ENCODE measurements around the gene SCAP. TPM values are rescaled to one million over a fixed set of nuclear protein-coding genes. Genes with fewer than 3 reads are reported as not detected.

Gene SCAP
- total RNA-seq, 6 donors from 2014 or later: 65.7 to 134 (median 81.8) TPM

DNA sequence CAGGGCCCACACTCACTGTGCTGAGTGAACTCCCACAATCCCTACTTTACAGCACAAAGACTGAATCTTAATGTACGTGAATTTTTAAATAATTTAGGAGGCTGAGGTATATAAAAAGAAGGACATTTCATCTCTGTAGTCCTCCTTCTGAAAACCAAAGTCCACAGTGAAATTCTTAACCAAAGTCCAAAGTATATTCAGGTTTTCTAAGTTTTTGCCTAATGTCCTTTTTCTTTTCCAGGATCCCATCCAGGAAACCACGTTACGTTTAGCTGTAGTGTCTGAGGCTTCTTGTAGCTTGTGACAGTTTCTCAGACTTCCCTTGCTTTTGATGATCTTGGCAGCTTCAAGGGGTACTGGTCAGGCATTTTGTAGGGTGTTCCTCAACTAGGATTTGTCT lies 44.5 kb downstream of the SCAP start:
- no peak overlapping the region for H3K27ac ChIP-seq
- peaks cover 11 to 64% (median 46%) of the 10 kb centered on the region in 4 donors for H3K36me3 ChIP-seq
- WGBS, 2 donors: 88 to 94% methylated on average over 3 of the region's 3 CpGs
- no peak for DNase-seq
- no peaks in the 10 kb centered on the region for H3K9me3 ChIP-seq
- no peak overlapping the region for H3K4me3 ChIP-seq
- H3K4me1 ChIP-seq: no peaks in the 10 kb centered on the region
- no peaks in the 10 kb centered on the region for H3K27me3 ChIP-seq
- TF ChIP-seq POLR2A (IDR thresholded peaks at IDR 0.05): no peak
- no peak for TF ChIP-seq EP300 (IDR thresholded peaks at IDR 0.05)
- TF ChIP-seq, protein P1, sequence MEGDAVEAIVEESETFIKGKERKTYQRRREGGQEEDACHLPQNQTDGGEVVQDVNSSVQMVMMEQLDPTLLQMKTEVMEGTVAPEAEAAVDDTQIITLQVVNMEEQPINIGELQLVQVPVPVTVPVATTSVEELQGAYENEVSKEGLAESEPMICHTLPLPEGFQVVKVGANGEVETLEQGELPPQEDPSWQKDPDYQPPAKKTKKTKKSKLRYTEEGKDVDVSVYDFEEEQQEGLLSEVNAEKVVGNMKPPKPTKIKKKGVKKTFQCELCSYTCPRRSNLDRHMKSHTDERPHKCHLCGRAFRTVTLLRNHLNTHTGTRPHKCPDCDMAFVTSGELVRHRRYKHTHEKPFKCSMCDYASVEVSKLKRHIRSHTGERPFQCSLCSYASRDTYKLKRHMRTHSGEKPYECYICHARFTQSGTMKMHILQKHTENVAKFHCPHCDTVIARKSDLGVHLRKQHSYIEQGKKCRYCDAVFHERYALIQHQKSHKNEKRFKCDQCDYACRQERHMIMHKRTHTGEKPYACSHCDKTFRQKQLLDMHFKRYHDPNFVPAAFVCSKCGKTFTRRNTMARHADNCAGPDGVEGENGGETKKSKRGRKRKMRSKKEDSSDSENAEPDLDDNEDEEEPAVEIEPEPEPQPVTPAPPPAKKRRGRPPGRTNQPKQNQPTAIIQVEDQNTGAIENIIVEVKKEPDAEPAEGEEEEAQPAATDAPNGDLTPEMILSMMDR (IDR thresholded peaks at IDR 0.05): no peak
- no peak for TF ChIP-seq POLR2AphosphoS5 (IDR thresholded peaks at IDR 0.05)
- no peak for ATAC-seq (ENCODE audit: low FRiP score in 2 of 2)

DNA sequence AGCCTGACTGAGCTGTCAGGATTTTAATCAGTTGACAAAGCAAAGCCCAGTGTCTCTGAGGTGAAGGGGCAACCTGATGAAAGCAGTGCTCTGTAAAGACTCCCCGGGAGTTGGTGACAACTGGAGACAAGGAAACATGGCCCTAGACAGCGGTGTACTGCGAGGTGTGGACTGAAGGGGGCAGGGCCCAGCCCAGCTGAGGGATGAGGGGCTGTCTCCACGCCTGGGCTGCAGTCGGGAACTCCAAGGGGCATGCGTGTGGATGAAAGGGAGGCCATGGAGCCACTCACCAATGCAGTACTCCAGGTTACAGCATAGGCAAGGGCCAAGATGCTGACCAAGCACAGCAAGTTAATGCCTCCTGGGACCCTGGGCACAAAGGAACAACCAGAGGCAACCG lies 45.1 kb downstream of the SCAP start:
- H3K4me1 ChIP-seq: no peaks in the 10 kb centered on the region
- H3K27ac ChIP-seq: no peak overlapping the region
- ATAC-seq (ENCODE audit: low FRiP score in 2 of 2): no peak
- WGBS, 2 donors: 90 to 100% methylated on average over 3 to 7 of the region's 7 CpGs
- H3K9me3 ChIP-seq: no peaks in the 10 kb centered on the region
- DNase-seq: no peak
- TF ChIP-seq POLR2A (IDR thresholded peaks at IDR 0.05) (no peak), POLR2AphosphoS5 (IDR thresholded peaks at IDR 0.05) (no peak), EP300 (IDR thresholded peaks at IDR 0.05) (no peak)
- TF ChIP-seq, protein P1 (IDR thresholded peaks at IDR 0.05): no peak
- no peaks in the 10 kb centered on the region for H3K27me3 ChIP-seq
- no peak overlapping the region for H3K4me3 ChIP-seq
- H3K36me3 ChIP-seq: peaks cover 11 to 70% (median 52%) of the 10 kb centered on the region in 4 donors

DNA sequence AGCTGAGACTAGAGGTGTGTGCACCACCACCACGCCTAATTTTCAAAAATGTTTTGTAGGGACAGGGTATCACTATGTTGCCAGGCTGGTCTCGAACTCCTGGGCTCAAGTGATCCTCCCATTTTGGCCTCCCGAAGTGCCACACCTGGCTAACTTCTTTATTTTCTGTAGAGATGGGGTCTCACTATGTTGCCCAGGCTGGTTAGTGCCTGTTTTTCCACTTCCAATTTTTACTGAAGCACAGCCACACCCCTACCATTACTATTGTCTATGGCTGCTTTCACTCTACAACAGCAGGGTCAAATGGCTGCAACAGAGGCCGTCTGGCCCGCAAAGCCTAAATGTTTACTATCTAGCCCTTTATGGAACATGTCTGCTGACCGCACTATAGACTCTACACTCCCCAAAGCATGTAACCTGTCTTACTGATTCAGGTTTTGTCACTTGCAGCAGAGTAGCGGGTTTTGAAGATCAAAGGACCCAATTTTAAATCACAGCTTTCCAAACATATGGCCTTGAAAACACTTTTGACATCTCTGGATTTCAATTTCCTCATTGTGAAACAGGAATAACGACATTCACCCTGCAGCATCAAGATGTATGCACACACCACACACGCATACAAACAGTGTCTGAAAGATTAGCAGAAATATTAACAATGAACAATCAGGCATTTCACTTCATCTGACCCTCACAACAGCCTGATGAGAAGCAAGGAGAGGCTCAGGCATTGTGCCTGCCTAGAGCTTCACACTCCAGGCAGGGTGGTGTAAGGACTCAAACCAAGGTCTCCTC lies 46.1 kb downstream of the SCAP start:
- no peaks in the 10 kb centered on the region for H3K4me1 ChIP-seq
- DNase-seq: no peak
- TF ChIP-seq EP300 (IDR thresholded peaks at IDR 0.05) (no peak), POLR2A (IDR thresholded peaks at IDR 0.05) (no peak), POLR2AphosphoS5 (IDR thresholded peaks at IDR 0.05) (no peak)
- TF ChIP-seq, protein P1 (IDR thresholded peaks at IDR 0.05): no peak
- H3K9me3 ChIP-seq: no peaks in the 10 kb centered on the region
- no peak overlapping the region for H3K4me3 ChIP-seq
- WGBS, 2 donors: 89 to 94% methylated on average over 9 of the region's 9 CpGs
- H3K27me3 ChIP-seq: no peaks in the 10 kb centered on the region
- no peak overlapping the region for H3K27ac ChIP-seq
- no peak for ATAC-seq (ENCODE audit: low FRiP score in 2 of 2)
- peaks cover 17 to 75% (median 52%) of the 10 kb centered on the region in 4 donors for H3K36me3 ChIP-seq

DNA sequence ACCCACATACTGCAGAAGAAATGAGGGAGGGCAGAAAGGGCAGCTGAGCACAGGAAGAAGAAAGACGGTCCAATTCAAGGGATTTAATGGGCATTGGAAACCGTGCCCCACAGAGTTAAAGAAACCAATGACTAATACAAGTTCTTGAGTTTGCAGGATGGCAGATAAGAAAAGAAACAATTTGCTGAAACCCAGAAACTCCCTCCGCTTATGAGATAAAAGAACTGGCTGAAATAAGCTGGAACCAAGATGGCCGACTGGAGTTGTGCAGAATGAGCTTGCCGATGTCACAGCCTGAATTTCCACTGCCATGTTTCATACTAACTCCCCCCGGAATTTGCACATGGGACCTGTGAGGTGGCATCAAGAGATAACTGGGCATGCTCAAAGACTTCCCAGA lies 47.1 kb downstream of the SCAP start:
- Histone ChIP-seq H3K27ac (no peak overlapping the region), H3K36me3 (peaks cover 9 to 75% (median 45%) of the 10 kb centered on the region in 4 donors), H3K4me3 (no peak overlapping the region), H3K9me3 (no peaks in the 10 kb centered on the region), H3K27me3 (no peaks in the 10 kb centered on the region), H3K4me1 (no peaks in the 10 kb centered on the region)
- DNase-seq: no peak
- ATAC-seq (ENCODE audit: low FRiP score in 2 of 2): no peak
- WGBS, 2 donors: 76 to 94% methylated on average over 6 of the region's 6 CpGs
- TF ChIP-seq POLR2AphosphoS5 (IDR thresholded peaks at IDR 0.05) (no peak), EP300 (IDR thresholded peaks at IDR 0.05) (no peak), POLR2A (IDR thresholded peaks at IDR 0.05) (no peak)
- TF ChIP-seq, protein P1 (IDR thresholded peaks at IDR 0.05): no peak

DNA sequence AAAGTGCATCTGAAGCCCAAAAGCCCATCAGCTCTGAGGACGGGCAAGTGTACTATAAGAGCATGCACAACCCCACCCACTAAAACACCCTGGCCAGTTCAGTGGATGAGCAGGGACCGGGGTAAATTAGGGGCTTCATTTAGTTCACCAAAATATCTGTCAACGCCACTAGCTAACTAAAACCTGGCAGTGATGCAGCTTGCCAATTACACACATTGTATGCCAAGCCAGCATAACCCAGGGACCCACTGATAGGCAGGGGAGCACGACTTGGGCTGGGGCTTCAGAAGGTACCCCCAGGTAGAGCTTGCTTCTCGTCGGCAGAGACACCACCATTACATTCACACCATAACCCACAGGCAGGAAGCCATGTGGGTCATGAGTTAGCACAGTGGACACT lies 47.9 kb downstream of the SCAP start:
- TF ChIP-seq POLR2A (IDR thresholded peaks at IDR 0.05) (no peak), EP300 (IDR thresholded peaks at IDR 0.05) (no peak), POLR2AphosphoS5 (IDR thresholded peaks at IDR 0.05) (no peak)
- TF ChIP-seq, protein P1 (IDR thresholded peaks at IDR 0.05): no peak
- DNase-seq (no peak), ATAC-seq (ENCODE audit: low FRiP score in 2 of 2) (no peak)
- Histone ChIP-seq H3K4me1 (no peaks in the 10 kb centered on the region), H3K4me3 (no peak overlapping the region), H3K27me3 (no peaks in the 10 kb centered on the region), H3K9me3 (no peaks in the 10 kb centered on the region), H3K27ac (no peak overlapping the region), H3K36me3 (peaks cover 7 to 67% (median 41%) of the 10 kb centered on the region in 4 donors)
- WGBS, 2 donors: 80 to 97% methylated on average over 1 to 6 of the region's 6 CpGs
